ENCODE results near the gene TM9SF3.

TM9SF3 gene

DNA sequence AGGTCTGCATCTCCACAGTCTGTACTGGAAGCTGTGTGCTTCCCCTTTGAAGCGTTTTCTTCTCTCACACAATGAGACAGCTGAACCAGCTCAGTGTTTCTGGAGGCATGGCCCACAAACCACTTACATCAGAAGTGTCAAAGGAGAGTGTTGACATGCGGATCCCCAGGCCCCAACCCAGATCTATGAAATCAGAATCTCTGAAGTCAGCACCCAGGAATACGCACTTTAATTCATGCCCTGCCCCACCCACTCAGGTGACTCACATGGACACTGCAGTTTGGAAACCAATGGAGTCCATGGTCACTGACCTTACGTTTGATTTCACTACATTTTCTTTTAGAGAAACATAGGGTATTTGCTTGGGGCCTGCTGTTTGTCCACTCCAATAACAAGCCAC, 92.1 kb downstream of the TM9SF3 start:
- TF ChIP-seq, protein P1, sequence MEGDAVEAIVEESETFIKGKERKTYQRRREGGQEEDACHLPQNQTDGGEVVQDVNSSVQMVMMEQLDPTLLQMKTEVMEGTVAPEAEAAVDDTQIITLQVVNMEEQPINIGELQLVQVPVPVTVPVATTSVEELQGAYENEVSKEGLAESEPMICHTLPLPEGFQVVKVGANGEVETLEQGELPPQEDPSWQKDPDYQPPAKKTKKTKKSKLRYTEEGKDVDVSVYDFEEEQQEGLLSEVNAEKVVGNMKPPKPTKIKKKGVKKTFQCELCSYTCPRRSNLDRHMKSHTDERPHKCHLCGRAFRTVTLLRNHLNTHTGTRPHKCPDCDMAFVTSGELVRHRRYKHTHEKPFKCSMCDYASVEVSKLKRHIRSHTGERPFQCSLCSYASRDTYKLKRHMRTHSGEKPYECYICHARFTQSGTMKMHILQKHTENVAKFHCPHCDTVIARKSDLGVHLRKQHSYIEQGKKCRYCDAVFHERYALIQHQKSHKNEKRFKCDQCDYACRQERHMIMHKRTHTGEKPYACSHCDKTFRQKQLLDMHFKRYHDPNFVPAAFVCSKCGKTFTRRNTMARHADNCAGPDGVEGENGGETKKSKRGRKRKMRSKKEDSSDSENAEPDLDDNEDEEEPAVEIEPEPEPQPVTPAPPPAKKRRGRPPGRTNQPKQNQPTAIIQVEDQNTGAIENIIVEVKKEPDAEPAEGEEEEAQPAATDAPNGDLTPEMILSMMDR (IDR thresholded peaks at IDR 0.05) = no peak
- H3K9me3 Mint-ChIP-seq = no peaks in the 10 kb centered on the region
- no peak overlapping the region for H3K27ac Mint-ChIP-seq
- no peaks in the 10 kb centered on the region for H3K4me1 Mint-ChIP-seq
- H3K36me3 Mint-ChIP-seq (ENCODE audit: low read depth) = no peaks in the 10 kb centered on the region
- H3K4me3 Mint-ChIP-seq = no peak overlapping the region
- DNase-seq = no peak
- peaks cover 6% of the 10 kb centered on the region for H3K27me3 Mint-ChIP-seq (ENCODE audit: low read depth, poor library complexity)

- Mint-ChIP-seq H3K4me1 (no peaks in the 10 kb centered on the region), H3K4me3 (no peak overlapping the region), H3K9me3 (no peaks in the 10 kb centered on the region), H3K27me3 (ENCODE audit: low read depth, poor library complexity) (peaks cover 6% of the 10 kb centered on the region), H3K36me3 (ENCODE audit: low read depth) (no peaks in the 10 kb centered on the region), H3K27ac (no peak overlapping the region)
- no peak for DNase-seq
- TF ChIP-seq, protein P1 (IDR thresholded peaks at IDR 0.05) = no peak
Observed at GRCh38 chr10:96493871-96494525, 92.8 kb downstream of the TM9SF3 start.

DNA sequence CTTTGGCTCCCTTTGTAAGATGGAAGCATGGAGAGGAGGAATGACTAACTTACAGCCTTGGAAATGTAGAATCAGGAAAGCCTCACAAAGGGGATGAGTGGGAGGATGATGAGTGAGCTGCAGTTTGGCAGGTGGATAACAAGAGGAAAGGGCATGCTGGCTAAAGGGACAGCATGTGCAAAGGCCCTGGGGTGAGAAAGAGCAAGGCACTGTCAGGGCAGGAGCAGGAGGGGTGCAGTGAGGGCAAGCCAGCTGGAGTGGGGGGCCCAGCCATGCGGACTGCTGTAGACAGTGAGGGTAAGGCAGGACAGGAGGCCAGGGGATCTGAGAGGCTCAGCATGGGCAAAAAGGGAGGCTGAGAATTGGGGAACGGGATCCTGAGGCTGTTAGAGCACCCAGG, 93.6 kb downstream of the TM9SF3 start:
- Mint-ChIP-seq H3K4me3 (no peak overlapping the region), H3K27me3 (ENCODE audit: low read depth, poor library complexity) (peaks cover 6% of the 10 kb centered on the region), H3K4me1 (no peaks in the 10 kb centered on the region), H3K27ac (no peak overlapping the region), H3K36me3 (ENCODE audit: low read depth) (no peaks in the 10 kb centered on the region), H3K9me3 (no peaks in the 10 kb centered on the region)
- TF ChIP-seq, protein P1 (IDR thresholded peaks at IDR 0.05) = no peak
- DNase-seq = no peak

DNA sequence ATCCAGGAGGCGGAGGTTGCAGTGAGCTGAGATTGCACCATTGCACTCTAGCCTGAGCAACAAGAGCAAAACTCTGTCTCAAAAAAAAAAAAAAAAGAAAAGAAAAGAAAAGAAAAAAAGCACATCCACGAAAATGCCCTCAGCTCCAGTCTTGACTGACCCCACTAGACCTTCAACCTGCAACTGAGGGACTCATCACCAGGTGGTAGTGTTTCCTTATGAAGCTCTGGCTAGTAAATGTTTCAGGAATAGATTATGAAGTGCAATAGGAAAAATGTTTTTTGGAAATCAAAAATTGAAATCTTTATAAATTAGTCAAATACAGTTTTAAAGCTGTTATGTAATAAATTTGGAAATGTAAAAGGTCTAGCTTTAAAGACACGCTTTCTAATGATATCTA, 95.5 kb downstream of the TM9SF3 start:
- H3K27ac Mint-ChIP-seq = no peak overlapping the region
- no peak for DNase-seq
- no peaks in the 10 kb centered on the region for H3K36me3 Mint-ChIP-seq (ENCODE audit: low read depth)
- no peaks in the 10 kb centered on the region for H3K9me3 Mint-ChIP-seq
- no peak overlapping the region for H3K4me3 Mint-ChIP-seq
- TF ChIP-seq, protein P1 (IDR thresholded peaks at IDR 0.05) = no peak
- H3K4me1 Mint-ChIP-seq = peaks cover 6% of the 10 kb centered on the region
- H3K27me3 Mint-ChIP-seq (ENCODE audit: low read depth, poor library complexity) = peaks cover 6% of the 10 kb centered on the region

GRCh38 chr10:96488161-96488935, 98.5 kb downstream of the TM9SF3 start:
- TF ChIP-seq, protein P1 (IDR thresholded peaks at IDR 0.05) = no peak
- H3K27ac Mint-ChIP-seq = no peak overlapping the region

More at GRCh38 chr10:96488161-96488935, 98.5 kb downstream of the TM9SF3 start:
- H3K36me3 Mint-ChIP-seq (ENCODE audit: low read depth) = no peaks in the 10 kb centered on the region
- H3K4me1 Mint-ChIP-seq = peaks cover 6% of the 10 kb centered on the region
- H3K27me3 Mint-ChIP-seq (ENCODE audit: low read depth, poor library complexity) = peaks cover 9% of the 10 kb centered on the region
- no peaks in the 10 kb centered on the region for H3K9me3 Mint-ChIP-seq
- no peak for DNase-seq
- H3K4me3 Mint-ChIP-seq = no peak overlapping the region
